K562 (cell line): ENCODE data around the gene ANXA3. TPM values are rescaled to one million over a fixed set of nuclear protein-coding genes. Genes with fewer than 3 reads are reported as not detected.

ENCODE experiments used
- FOXM1 ChIP-seq, 2 experiments: fragments of 450-650 bp in 1 of 2; sonication (generic) in 1 of 2; formaldehyde crosslinking in 1 of 2; IDR thresholded peaks; 2 replicates each; pipeline versions ENCODE4 v1.6.1 to v1.9.0; 2017 to 2022; ENCODE audit warnings: low read depth in 2 of 2, mild to moderate bottlenecking in 2 of 2, missing genetic modification reagents in 1 of 2, moderate library complexity in 1 of 2
- PHB ChIP-seq: fragments of 250-450 bp; sonication (Bioruptor Pico); IDR thresholded peaks from 2 replicates; pipeline ENCODE4 v1.5.0; 2021
- ZNF445 ChIP-seq: fragments of 250-450 bp; sonication (Bioruptor Pico); IDR thresholded peaks from 2 replicates; pipeline ENCODE4 v1.4.0; 2020; ENCODE audit warnings: low read depth, mild to moderate bottlenecking, moderate library complexity
- polyA plus RNA-seq, 8 experiments: library from polyadenylated mRNA; depleted of rRNA in 4 of 8; stranded (reverse) in 5 of 8; unstranded in 3 of 8; fragments of >200 nt; fragmentation: Nextera tagmentation in 2 of 8; fragmentation: Illumina TruSeq in 1 of 8; extraction: Ambion mirVana in 2 of 8; extraction: Trizol in 1 of 8; gene quantifications; 2 replicates each; pipeline versions ENCODE4 v1.2.1 to v1.2.3, GENCODE V29; 2011 to 2014; ENCODE audit warnings: inconsistent platforms in 1 of 8, missing spikeins in 1 of 8
- total RNA-seq, 7 experiments: library from RNA; depleted of rRNA in 6 of 7; stranded (reverse); fragments of >200 nt in 6 of 7; fragmentation: Illumina TruSeq in 2 of 7; extraction: Trizol in 2 of 7; gene quantifications; 2 replicates each; pipeline versions ENCODE4 v1.2.1 to v1.2.3, GENCODE V29; 2011 to 2021; ENCODE audit warnings: low replicate concordance in 1 of 7
- TF ChIP-seq, protein P1 (sequence below): fragments of 250-450 bp; sonication (Bioruptor Pico); IDR thresholded peaks from 2 replicates; pipeline ENCODE4 v1.8.0; 2022; ENCODE audit warnings: moderate library complexity, mild to moderate bottlenecking, inconsistent platforms
- TF ChIP-seq, protein P2 (sequence below), 2 experiments: fragments of 450-650 bp; formaldehyde crosslinking in 1 of 2; IDR thresholded peaks; 2 replicates each; pipeline versions ENCODE4 v1.4.0 to v1.6.1; 2014 to 2020; ENCODE audit warnings: mild to moderate bottlenecking in 2 of 2, borderline replicate concordance in 1 of 2, low read depth in 1 of 2

ANXA3 gene
- total and polyA plus RNA-seq, 9 of the 15 experiments (the other 6 are each of a cell fraction or from before 2014, with no cell fraction given), result 6.3 to 15.5 (median 9.8) TPM

DNA sequence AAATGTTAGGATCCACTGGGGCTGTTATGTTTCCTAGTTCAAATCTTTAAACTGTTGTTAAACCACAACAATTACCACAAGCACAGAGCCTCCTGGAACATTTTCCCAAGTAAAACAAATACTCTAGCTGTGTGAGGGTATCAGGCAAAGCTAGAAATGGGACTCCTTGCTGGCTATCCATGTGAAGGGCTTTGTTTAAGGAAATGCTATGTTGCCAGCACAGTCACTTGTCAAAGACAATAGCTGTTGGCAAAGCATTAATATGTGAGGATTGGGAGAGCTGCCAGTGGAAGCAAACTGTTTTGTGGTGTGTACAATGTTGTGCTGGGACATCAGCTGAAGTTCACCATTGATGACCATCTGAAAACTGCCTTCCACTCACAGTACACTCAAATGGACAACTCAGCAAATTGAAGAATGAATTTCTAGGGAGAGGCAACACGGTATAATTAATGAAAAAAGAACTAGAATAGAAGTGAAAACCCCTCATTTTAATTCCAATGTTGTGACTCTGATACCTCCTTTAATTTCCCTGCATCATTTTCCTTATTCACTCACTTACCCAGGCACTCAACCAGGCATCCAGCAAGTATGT lies 100.8 kb downstream of the ANXA3 start (continued):
- TF ChIP-seq, protein P1, sequence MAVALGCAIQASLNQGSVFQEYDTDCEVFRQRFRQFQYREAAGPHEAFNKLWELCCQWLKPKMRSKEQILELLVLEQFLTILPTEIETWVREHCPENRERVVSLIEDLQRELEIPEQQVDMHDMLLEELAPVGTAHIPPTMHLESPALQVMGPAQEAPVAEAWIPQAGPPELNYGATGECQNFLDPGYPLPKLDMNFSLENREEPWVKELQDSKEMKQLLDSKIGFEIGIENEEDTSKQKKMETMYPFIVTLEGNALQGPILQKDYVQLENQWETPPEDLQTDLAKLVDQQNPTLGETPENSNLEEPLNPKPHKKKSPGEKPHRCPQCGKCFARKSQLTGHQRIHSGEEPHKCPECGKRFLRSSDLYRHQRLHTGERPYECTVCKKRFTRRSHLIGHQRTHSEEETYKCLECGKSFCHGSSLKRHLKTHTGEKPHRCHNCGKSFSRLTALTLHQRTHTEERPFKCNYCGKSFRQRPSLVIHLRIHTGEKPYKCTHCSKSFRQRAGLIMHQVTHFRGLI (CRISPR knock-in tag), result no peak
- TF ChIP-seq FOXM1 (IDR thresholded peaks at IDR 0.05; ENCODE audit: low read depth), result no peak
- TF ChIP-seq FOXM1 (CRISPR knock-in tag; IDR thresholded peaks at IDR 0.05; ENCODE audit: low read depth), result no peak
- no peak for TF ChIP-seq PHB (CRISPR knock-in tag)
- TF ChIP-seq, protein P2, sequence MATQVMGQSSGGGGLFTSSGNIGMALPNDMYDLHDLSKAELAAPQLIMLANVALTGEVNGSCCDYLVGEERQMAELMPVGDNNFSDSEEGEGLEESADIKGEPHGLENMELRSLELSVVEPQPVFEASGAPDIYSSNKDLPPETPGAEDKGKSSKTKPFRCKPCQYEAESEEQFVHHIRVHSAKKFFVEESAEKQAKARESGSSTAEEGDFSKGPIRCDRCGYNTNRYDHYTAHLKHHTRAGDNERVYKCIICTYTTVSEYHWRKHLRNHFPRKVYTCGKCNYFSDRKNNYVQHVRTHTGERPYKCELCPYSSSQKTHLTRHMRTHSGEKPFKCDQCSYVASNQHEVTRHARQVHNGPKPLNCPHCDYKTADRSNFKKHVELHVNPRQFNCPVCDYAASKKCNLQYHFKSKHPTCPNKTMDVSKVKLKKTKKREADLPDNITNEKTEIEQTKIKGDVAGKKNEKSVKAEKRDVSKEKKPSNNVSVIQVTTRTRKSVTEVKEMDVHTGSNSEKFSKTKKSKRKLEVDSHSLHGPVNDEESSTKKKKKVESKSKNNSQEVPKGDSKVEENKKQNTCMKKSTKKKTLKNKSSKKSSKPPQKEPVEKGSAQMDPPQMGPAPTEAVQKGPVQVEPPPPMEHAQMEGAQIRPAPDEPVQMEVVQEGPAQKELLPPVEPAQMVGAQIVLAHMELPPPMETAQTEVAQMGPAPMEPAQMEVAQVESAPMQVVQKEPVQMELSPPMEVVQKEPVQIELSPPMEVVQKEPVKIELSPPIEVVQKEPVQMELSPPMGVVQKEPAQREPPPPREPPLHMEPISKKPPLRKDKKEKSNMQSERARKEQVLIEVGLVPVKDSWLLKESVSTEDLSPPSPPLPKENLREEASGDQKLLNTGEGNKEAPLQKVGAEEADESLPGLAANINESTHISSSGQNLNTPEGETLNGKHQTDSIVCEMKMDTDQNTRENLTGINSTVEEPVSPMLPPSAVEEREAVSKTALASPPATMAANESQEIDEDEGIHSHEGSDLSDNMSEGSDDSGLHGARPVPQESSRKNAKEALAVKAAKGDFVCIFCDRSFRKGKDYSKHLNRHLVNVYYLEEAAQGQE (IDR thresholded peaks at IDR 0.05; ENCODE audit: borderline replicate concordance), result no peak
- TF ChIP-seq, protein P2 (CRISPR knock-in tag; IDR thresholded peaks at IDR 0.05; ENCODE audit: low read depth), result no peak
- no peak for TF ChIP-seq ZNF445
